SK-N-SH treated with all-trans-retinoic acid at 6 μM for 48 hours (cell line): ENCODE measurements around the gene B3GAT1.

Experiments used
- ARNTL ChIP-seq: fragments of 450-650 bp; formaldehyde crosslinking; IDR thresholded peaks from 2 replicates; pipeline ENCODE4 v1.5.0; 2020; ENCODE audit warnings: low read depth, mild to moderate bottlenecking, moderate library complexity, borderline replicate concordance
- BACH2 ChIP-seq: fragments of 250-450 bp; sonication (Bioruptor Pico); IDR thresholded peaks from 2 replicates; pipeline ENCODE4 v1.9.0; 2021; ENCODE audit warnings: mild to moderate bottlenecking, borderline replicate concordance
- SNAI2 ChIP-seq: fragments of 250-450 bp; sonication (Bioruptor Pico); IDR thresholded peaks from 2 replicates; pipeline ENCODE4 v1.5.0; 2020; ENCODE audit warnings: mild to moderate bottlenecking, moderate library complexity
- ZNF8 ChIP-seq: fragments of 450-650 bp; formaldehyde crosslinking; IDR thresholded peaks from 2 replicates; pipeline ENCODE4 v1.5.0; 2020; ENCODE audit warnings: mild to moderate bottlenecking, moderate library complexity
- TF ChIP-seq, protein P1 (sequence below): fragments of 250-450 bp; sonication (Bioruptor Pico); IDR thresholded peaks from 2 replicates; pipeline ENCODE4 v1.5.1; 2021; ENCODE audit warnings: mild to moderate bottlenecking, moderate library complexity

DNA sequence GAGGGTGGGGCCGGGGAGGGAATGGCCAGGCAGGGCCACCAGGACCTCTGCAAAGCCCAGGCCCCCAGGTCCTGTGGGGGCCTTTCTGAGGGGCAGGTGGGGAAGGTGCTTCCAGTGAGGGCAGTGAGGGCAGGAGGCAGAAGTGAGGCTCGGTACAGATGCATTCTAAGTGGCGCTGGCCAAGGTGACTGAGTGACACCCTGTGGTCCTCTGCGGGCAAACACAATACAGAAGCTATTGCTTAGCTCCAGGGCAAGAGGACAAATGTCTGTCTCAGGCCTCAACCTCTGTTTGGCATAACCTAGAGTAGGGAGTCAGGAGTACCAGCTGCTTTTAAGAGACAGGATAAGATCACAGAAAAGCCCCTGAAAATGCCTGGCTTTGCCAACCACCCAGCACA is 31.3 kb downstream of the B3GAT1 start:
- TF ChIP-seq BACH2 (CRISPR knock-in tag): no peak
- TF ChIP-seq, protein P1, sequence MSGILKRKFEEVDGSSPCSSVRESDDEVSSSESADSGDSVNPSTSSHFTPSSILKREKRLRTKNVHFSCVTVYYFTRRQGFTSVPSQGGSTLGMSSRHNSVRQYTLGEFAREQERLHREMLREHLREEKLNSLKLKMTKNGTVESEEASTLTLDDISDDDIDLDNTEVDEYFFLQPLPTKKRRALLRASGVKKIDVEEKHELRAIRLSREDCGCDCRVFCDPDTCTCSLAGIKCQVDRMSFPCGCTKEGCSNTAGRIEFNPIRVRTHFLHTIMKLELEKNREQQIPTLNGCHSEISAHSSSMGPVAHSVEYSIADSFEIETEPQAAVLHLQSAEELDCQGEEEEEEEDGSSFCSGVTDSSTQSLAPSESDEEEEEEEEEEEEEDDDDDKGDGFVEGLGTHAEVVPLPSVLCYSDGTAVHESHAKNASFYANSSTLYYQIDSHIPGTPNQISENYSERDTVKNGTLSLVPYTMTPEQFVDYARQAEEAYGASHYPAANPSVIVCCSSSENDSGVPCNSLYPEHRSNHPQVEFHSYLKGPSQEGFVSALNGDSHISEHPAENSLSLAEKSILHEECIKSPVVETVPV: no peak
- no peak for TF ChIP-seq ZNF8 (CRISPR knock-in tag)
- no peak for TF ChIP-seq ARNTL (CRISPR knock-in tag)
- no peak for TF ChIP-seq SNAI2 (CRISPR knock-in tag)
